OCI-LY7 (cell line): ENCODE data around the gene CCDC178. TPM values are rescaled to one million over a fixed set of nuclear protein-coding genes. Genes with fewer than 3 reads are reported as not detected.

Source experiments
- BruUV-seq: library from RNA; stranded (reverse); fragments of 400-500 nt; replicated peaks from 2 replicates; lab custom pipeline; 2021; lab: Mats Ljungman, UMichigan
- CTCF ChIA-PET: fragments of 300-600 bp; sonication (Branson Sonifier 250); formaldehyde crosslinking; loops from one replicate; lab custom pipeline; 2022; ENCODE audit warnings: antibody characterized with exemption; ENCODE audit not compliant: unreplicated experiment; lab: Charles Lee
- POLR2A ChIA-PET: fragments of 300-600 bp; sonication (Branson Sonifier 250); formaldehyde crosslinking; loops from one replicate; lab custom pipeline; 2022; ENCODE audit warnings: antibody characterized with exemption; lab: Charles Lee
- DNase-seq: peaks from one replicate; pipeline ENCODE4 v3.0.0-alpha.2; 2015; ENCODE audit warnings: low spot score
- H2AFZ ChIP-seq: fragments of 200-600 bp; sonication (generic), shearing (Covaris generic); 2 replicates; pipeline ENCODE4 v1.6.1; 2014; ENCODE audit warnings: mild to moderate bottlenecking, antibody characterized with exemption, low read length, moderate library complexity
- H3K27ac ChIP-seq: fragments of 200-600 bp; sonication (generic); 2 replicates; pipeline ENCODE4 v1.5.1; 2014; ENCODE audit warnings: mixed run types, low read depth, mild to moderate bottlenecking, moderate library complexity, low read length, inconsistent platforms; ENCODE audit not compliant: poor library complexity, severe bottlenecking
- H3K36me3 ChIP-seq: fragments of 200-600 bp; sonication (generic); 2 replicates; pipeline ENCODE4 v1.6.1; 2014; ENCODE audit warnings: mild to moderate bottlenecking, antibody characterized with exemption, low read length, moderate library complexity, mixed read lengths; ENCODE audit not compliant: insufficient read depth
- H3K4me1 ChIP-seq: fragments of 200-600 bp; sonication (generic); 2 replicates; pipeline ENCODE4 v1.5.1; 2014; ENCODE audit warnings: mild to moderate bottlenecking, low read length; ENCODE audit not compliant: insufficient read depth, poor library complexity, severe bottlenecking
- H3K4me2 ChIP-seq: fragments of 200-600 bp; sonication (generic); 2 replicates; pipeline ENCODE4 v1.6.1; 2014; ENCODE audit warnings: mild to moderate bottlenecking, low read length
- H3K4me3 ChIP-seq: fragments of 200-600 bp; sonication (generic); 2 replicates; pipeline ENCODE4 v1.5.1; 2014; ENCODE audit warnings: mild to moderate bottlenecking, low read depth, low read length; ENCODE audit not compliant: poor library complexity, severe bottlenecking
- H3K79me2 ChIP-seq: fragments of 200-600 bp; sonication (generic); 2 replicates; pipeline ENCODE4 v1.6.1; 2016; ENCODE audit warnings: low read depth, mild to moderate bottlenecking, low read length, moderate library complexity, mixed read lengths; ENCODE audit not compliant: insufficient read depth
- H3K9me2 ChIP-seq: fragments of 200-600 bp; sonication (generic); 2 replicates; pipeline ENCODE4 v1.6.1; 2016; ENCODE audit warnings: mild to moderate bottlenecking, low read length, mixed read lengths; ENCODE audit not compliant: insufficient read depth
- H3K9me3 ChIP-seq: fragments of 200-600 bp; sonication (generic); 2 replicates; pipeline ENCODE4 v1.6.1; 2014; ENCODE audit warnings: mild to moderate bottlenecking, mixed run types, low read length, mixed read lengths
- H4K20me1 ChIP-seq: fragments of 200-600 bp; sonication (generic); 2 replicates; pipeline ENCODE4 v1.6.1; 2014; ENCODE audit warnings: mild to moderate bottlenecking, antibody characterized with exemption, low read length, moderate library complexity, mixed read lengths; ENCODE audit not compliant: insufficient read depth
- CTCF ChIP-seq: fragments of 200-600 bp; sonication (generic); conservative IDR thresholded peaks from 2 replicates; pipeline ENCODE4 v1.5.1; 2014; ENCODE audit warnings: mild to moderate bottlenecking, antibody characterized with exemption, low read length, moderate library complexity, mixed read lengths
- EZH2phosphoT487 ChIP-seq: fragments of 200-600 bp; sonication (generic); IDR thresholded peaks from 2 replicates; pipeline ENCODE4 v1.6.1; 2018; ENCODE audit warnings: low read depth, borderline replicate concordance, mild to moderate bottlenecking, mixed run types, antibody characterized with exemption, low read length, moderate library complexity, mixed read lengths
- intact Hi-C: fragments of 100-400 bp; cut with micrococcal nuclease; formaldehyde crosslinking; loops from one replicate; pipeline ENCODE4 v1.10.0; 2022; ENCODE audit not compliant: unreplicated experiment
- total RNA-seq, 2 experiments: library from RNA; depleted of rRNA in 1 of 2; stranded (reverse); fragments of >200 nt in 1 of 2; shearing (Covaris generic) in 1 of 2; gene quantifications; 2 replicates each; pipeline ENCODE4 v1.2.3, GENCODE V29; 2014 to 2022

Gene CCDC178
- total RNA-seq, 2 experiments from 2014 or later = not detected

GRCh38 chr18:33334781-33335180 is 105.7 kb downstream of the CCDC178 start:
- no peak for DNase-seq
- no peaks in the 10 kb centered on the region for H3K79me2 ChIP-seq
- no peak overlapping the region for H3K4me2 ChIP-seq
- no peaks in the 10 kb centered on the region for H4K20me1 ChIP-seq
- no peaks in the 10 kb centered on the region for H3K9me2 ChIP-seq
- no peaks in the 10 kb centered on the region for H3K9me3 ChIP-seq
- TF ChIP-seq CTCF (no peak), EZH2phosphoT487 (no peak)
- H3K27ac ChIP-seq = no peak overlapping the region
- POLR2A ChIA-PET = no interaction called here
- H3K36me3 ChIP-seq = no peaks in the 10 kb centered on the region
- no peaks in the 10 kb centered on the region for H3K4me1 ChIP-seq
- no peak overlapping the region for H3K4me3 ChIP-seq
- H2AFZ ChIP-seq = no peak overlapping the region
- no TSS peak for BruUV-seq
- intact Hi-C loops = no loop called here
- CTCF ChIA-PET = no interaction called here

DNA sequence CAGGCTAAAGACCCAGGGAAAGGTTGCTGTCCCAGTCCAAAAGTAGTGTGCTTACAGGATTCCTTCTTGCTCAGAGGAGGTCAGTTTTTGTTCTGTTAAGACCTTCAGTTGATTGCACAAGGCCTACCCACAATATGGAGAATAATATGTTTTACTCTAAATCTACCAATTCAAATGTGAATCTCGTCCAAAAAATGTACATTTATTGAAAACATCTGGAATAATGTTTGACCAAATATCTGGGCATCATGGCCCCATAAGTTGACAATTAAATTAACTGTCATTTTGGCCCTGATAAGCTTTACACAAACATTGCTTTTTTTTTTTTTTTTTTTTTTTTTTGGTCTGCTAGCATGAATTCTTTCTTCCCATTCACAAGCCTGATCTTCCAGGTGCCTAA is 109.8 kb downstream of the CCDC178 start:
- Histone ChIP-seq H3K4me1 (no peaks in the 10 kb centered on the region), H3K9me3 (no peaks in the 10 kb centered on the region), H3K9me2 (no peaks in the 10 kb centered on the region), H3K4me3 (no peak overlapping the region), H3K79me2 (no peaks in the 10 kb centered on the region), H3K27ac (no peak overlapping the region), H3K4me2 (no peak overlapping the region), H4K20me1 (no peaks in the 10 kb centered on the region), H3K36me3 (no peaks in the 10 kb centered on the region), H2AFZ (no peak overlapping the region)
- TF ChIP-seq EZH2phosphoT487 = no peak
- TF ChIP-seq CTCF = no peak
- ChIA-PET CTCF (no interaction called here), POLR2A (interaction anchor here (0.6 kb wide), 1 partner anchor 886 kb away, joined by 4 read pairs; no protein-coding TSS in a partner anchor)
- no TSS peak for BruUV-seq
- intact Hi-C loops = no loop called here
- DNase-seq = no peak

DNA sequence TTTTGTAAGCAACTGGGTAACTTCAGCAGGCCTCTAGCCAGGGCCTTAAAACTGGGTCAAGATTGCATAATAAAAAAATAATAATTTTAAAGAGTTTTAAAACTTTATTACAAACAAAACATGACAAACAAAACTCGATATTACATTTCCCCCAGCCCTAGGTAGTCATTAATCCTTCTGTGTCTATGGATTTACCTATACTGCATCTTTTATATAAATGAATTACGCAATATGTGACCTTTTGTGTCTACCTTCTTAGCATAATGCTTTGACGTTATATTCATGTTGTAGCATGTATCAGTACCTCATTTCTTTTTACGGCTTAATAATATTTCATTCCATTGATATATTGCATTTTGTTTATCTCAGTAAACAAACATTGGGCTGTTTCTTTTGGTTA is 113.5 kb downstream of the CCDC178 start:
- TF ChIP-seq EZH2phosphoT487 (no peak), CTCF (no peak)
- intact Hi-C loops = no loop called here
- Histone ChIP-seq H3K4me2 (no peak overlapping the region), H3K36me3 (no peaks in the 10 kb centered on the region), H3K4me1 (no peaks in the 10 kb centered on the region), H3K27ac (no peak overlapping the region), H3K4me3 (no peak overlapping the region), H3K79me2 (no peaks in the 10 kb centered on the region), H3K9me3 (no peaks in the 10 kb centered on the region), H3K9me2 (no peaks in the 10 kb centered on the region), H2AFZ (no peak overlapping the region), H4K20me1 (no peaks in the 10 kb centered on the region)
- CTCF ChIA-PET = no interaction called here
- POLR2A ChIA-PET = no interaction called here
- BruUV-seq = no TSS peak
- no peak for DNase-seq
